ENCODE results near the gene MACROD2.

GRCh38 chr20:15196547-15197255 is 1201.4 kb downstream of the MACROD2 start:
- no peak for TF ChIP-seq TAF1 (IDR thresholded peaks at IDR 0.05; ENCODE audit: low read depth, low read length)
- TF ChIP-seq POU2F2 (IDR thresholded peaks at IDR 0.05; ENCODE audit: low read depth, low read length), result no peak
